Measurements from ENCODE around the gene CILP.
"Not testable (repeated sequence)": the region's sequence is repeated elsewhere in the genome, so short reads cannot be mapped to it uniquely, and the experiment has no call there.

The CILP gene

DNA sequence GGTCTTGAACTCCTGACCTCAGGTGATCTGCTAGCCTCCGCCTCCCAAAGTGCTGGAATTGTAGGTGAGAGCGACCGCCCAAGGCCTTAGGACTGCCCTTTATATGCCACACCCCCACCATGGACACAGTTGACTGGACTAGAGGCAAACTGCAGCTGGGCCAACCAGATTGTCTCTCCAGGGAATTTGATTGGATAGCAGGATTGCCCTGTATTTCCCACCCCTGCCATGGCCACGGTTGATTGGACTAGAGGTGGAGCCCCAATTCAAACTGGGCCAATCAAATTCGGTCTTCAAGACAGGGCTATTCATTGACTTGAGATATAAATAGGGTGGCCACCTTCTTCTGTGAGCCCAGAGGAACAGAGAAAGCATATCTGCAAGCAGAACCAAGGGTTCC lies 19.3 kb downstream of the CILP start:
- DNase-seq (ENCODE audit: low spot score), result no peak

DNA sequence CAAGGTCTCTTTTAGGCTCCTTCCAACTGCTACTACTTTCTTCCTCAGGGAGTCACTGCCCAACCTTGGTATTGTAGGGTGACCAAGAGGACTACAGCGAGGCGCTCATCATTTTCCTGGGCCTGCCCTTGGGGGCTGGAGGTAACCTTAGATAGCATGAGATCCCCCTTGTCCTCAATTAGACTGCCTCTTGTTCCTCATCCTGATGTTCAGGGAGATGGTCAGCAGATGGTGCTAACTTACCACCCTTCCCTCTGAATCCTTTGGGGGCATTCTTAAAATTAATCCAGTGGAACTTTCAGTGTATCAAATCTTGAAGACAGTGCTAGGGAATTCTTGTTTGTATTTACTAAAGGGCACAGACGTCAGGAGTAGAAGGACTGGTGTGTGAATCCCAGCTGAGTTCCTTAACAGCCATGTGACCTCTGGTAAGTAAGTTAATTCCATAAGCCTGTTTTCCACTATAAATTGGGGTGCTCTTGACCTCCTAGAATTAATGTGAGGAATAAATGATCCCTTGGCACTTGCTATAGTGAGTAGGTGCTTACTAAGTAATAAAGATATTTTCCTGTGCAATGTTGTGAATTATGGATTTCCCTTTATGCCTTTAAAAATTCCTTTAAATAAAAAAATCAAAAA lies 22.1 kb downstream of the CILP start:
- peak; percentile 73 for DNase-seq (ENCODE audit: low spot score)

GRCh38 chr15:65188472-65188871 lies 22.8 kb downstream of the CILP start:
- DNase-seq (ENCODE audit: low spot score), result not testable (repeated sequence)

GRCh38 chr15:65184868-65185717 lies 26.2 kb downstream of the CILP start, which contains the start of gene CLPX:
Gene CLPX, minus strand, starts transcription at chr15:65185342. Its CDS starts 189 bp downstream, at chr15:65185153.
- peak; percentile 95 for DNase-seq (ENCODE audit: low spot score)

DNA sequence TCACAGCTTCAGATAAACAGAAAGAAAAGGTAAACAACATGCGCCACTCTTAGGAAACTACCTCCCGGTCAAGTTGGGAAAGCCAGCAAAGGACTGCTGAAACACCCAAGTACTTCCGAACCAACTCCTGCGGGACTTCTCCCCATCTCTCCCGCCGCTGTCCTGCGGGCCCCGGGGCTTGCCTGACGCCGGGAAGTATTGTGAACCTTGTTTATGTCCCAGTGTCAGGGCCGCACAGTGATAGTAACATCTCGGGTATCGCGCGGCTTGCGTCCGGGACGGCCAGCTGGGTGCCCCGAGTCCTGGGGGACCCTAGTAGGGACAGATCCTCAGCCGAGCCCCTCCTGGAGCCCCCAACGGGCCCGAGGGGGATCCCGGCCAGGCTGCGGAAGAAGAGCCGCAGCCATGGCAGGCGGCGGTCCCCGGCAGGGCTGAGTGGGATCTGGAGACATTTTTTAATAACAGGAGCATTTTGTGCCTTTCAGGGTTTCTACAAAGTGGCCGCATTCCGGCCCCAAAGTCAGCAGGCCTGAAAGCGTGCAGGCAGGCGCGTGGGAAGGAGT lies 26.9 kb downstream of the CILP start:
- DNase-seq (ENCODE audit: low spot score), result peak; percentile 46

GRCh38 chr15:65183865-65184159 lies 27.5 kb downstream of the CILP start:
- no peak for DNase-seq (ENCODE audit: low spot score)

- no peak for DNase-seq (ENCODE audit: low spot score)
Observed at GRCh38 chr15:65182538-65182937, 28.7 kb downstream of the CILP start.

GRCh38 chr15:65181582-65182353 lies 29.5 kb downstream of the CILP start:
- DNase-seq (ENCODE audit: low spot score), result not testable (repeated sequence)

- DNase-seq (ENCODE audit: low spot score), result no peak
Observed at GRCh38 chr15:65180167-65180566, 31.1 kb downstream of the CILP start.

DNA sequence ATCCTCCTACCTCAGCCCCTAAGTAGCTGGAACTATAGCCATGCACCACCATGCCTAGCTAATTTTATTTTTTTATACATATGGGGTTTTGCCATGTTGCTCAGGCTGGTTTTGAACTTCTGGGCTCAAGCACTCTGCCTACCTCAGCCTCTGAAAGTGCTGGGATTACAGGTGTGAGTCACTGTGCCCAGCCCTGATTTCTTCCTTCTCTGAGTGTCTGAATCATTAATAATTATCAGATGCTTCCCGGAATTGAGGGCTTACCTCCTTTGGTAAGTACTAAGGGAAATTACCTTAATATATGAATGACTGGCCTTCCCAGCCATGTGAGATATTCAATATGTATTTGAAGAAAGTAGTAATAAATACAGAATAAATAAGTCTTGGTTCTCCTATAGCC lies 33.4 kb downstream of the CILP start:
- no peak for DNase-seq (ENCODE audit: low spot score)

GRCh38 chr15:65176056-65176455 lies 35.2 kb downstream of the CILP start:
- DNase-seq (ENCODE audit: low spot score), result no peak

DNA sequence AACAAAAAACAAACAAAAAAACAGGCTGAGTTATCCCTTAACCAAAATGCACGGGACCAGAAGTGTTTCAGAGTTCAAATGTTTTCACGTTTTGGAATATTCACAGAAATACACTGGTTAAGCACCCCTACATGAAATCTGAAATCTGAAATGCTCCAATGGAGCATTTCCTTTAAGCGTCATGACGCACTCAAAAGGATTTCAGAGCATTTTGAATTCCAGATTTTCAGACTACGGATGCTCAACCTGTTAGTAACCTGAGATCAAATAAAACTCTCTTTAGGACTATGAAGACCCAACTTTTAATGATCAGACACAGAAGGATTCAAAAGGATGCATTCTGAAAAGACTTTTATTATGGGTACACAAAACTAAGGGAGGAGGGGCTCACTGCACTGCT lies 35.8 kb downstream of the CILP start:
- DNase-seq (ENCODE audit: low spot score), result no peak

GRCh38 chr15:65174509-65174908 lies 36.8 kb downstream of the CILP start:
- DNase-seq (ENCODE audit: low spot score), result no peak

DNA sequence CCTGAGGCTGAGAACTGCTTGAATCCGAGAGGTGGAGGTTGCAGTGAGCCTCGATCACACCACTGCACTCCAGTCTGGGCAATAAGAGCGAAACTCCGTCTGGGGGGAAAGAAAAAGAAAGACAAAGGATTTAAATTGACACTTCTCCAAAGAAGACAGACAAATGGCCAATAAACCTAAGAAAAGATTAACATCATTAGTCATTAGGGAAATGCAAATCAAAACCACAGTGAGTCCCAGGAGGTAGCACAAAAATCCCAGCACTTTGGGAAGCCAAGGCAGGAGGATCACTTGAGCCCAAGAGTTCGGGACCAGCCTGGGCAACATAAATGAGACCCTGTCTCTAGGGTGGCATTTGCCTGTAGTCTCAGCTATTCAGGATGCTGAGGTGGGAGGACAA lies 38.7 kb downstream of the CILP start:
- DNase-seq (ENCODE audit: low spot score), result no peak

- no peak for DNase-seq (ENCODE audit: low spot score)
Observed at GRCh38 chr15:65171428-65171827, 39.8 kb downstream of the CILP start.

DNA sequence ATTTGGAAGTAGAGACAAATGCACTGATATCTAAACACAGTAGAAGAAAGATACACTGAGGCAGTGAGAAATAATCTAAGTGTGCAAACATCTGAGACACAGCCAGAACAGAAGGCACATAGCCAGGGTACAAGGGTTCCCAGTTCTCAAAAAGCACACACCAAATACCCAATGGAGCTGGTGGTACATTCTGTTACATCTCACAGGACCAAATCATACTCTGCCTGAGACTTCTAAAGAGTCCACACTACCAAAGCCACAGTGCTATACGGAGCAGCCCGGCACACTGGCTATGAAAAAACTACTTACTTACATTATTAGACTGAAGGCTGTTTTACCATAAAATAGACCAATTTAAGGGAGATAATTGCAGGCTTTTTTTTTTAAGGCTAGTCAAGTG lies 45.4 kb downstream of the CILP start:
- peak; percentile 28 for DNase-seq (ENCODE audit: low spot score)

- DNase-seq (ENCODE audit: low spot score), result peak; percentile 77
Observed at GRCh38 chr15:65164139-65164538, 47.1 kb downstream of the CILP start.

- DNase-seq (ENCODE audit: low spot score), result no peak
Observed at GRCh38 chr15:65163041-65163440, 48.2 kb downstream of the CILP start.

GRCh38 chr15:65156692-65157091 lies 54.6 kb downstream of the CILP start:
- DNase-seq (ENCODE audit: low spot score), result no peak

DNA sequence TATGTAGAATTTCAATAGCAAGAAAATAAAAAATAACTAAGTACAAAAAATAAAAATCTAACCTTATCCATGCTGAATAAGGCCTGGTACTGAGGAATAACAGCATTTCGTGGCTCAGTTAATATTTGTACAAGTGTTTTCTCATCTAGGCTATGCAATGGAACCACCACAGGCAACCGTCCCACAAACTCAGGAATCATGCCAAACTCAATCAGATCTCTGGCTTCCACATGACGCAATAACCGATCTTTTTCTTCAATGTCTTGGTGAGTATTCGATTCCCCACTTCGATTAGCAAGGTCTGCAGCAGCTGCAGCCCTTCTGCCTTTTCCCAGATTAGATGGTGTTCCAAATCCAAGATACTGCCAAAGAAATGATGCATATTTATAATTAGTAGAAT lies 56.6 kb downstream of the CILP start:
- DNase-seq (ENCODE audit: low spot score), result no peak

- no peak for DNase-seq (ENCODE audit: low spot score)
Observed at GRCh38 chr15:65147902-65148301, 63.4 kb downstream of the CILP start.

- no peak for DNase-seq (ENCODE audit: low spot score)
Observed at GRCh38 chr15:65146438-65146837, 64.8 kb downstream of the CILP start.

Data from pons (tissue), 1 donor.